NCI-H2196 (cell line): Measurements from ENCODE around the gene KIRREL1.

Experiments
- DNase-seq: peaks from one replicate; lab custom pipeline; 2025; ENCODE audit not compliant: unreplicated experiment; lab: John Stamatoyannopoulos, UW

The KIRREL1 gene

GRCh38 chr1:158131217-158131616 is 137.8 kb downstream of the KIRREL1 start:
- no peak for DNase-seq

- no peak for DNase-seq
Measured at GRCh38 chr1:158140764-158141192, 147.3 kb downstream of the KIRREL1 start.

GRCh38 chr1:158145173-158145719 is 151.8 kb downstream of the KIRREL1 start:
- DNase-seq: no peak

GRCh38 chr1:158146165-158146564 is 152.7 kb downstream of the KIRREL1 start:
- no peak for DNase-seq

GRCh38 chr1:158146739-158147138 is 153.3 kb downstream of the KIRREL1 start:
- DNase-seq: no peak

- no peak for DNase-seq
Measured at GRCh38 chr1:158147401-158147800, 154.0 kb downstream of the KIRREL1 start.

- no peak for DNase-seq
Measured at GRCh38 chr1:158147869-158148268, 154.4 kb downstream of the KIRREL1 start.

GRCh38 chr1:158148468-158148867 is 155.0 kb downstream of the KIRREL1 start:
- no peak for DNase-seq

GRCh38 chr1:158149175-158149574 is 155.7 kb downstream of the KIRREL1 start:
- no peak for DNase-seq
